HepG2 (cell line): ENCODE measurements around the gene GADD45A. TPM values are rescaled to one million over a fixed set of nuclear protein-coding genes. Genes with fewer than 3 reads are reported as not detected.

Source experiments
- ATAC-seq: fragments of 200-7000 bp; cut with Tn5 transposase; 3 replicates; pipeline ENCODE4 v1.9.1; 2020; ENCODE audit warnings: mild to moderate bottlenecking, moderate library complexity
- BruUV-seq: library from RNA; stranded (reverse); fragments of 400-500 nt; replicated peaks from 2 replicates; lab custom pipeline; 2021; lab: Mats Ljungman, UMichigan
- CTCF ChIA-PET: fragments of 300-600 bp; formaldehyde crosslinking; extraction: SDS; loops from one replicate; lab custom pipeline; 2021; ENCODE audit warnings: low total read pairs, inconsistent platforms, low intra/inter-chr PET ratio; lab: Yijun Ruan, JAX
- POLR2A ChIA-PET: fragments of 350-600 bp; sonication (Branson Sonifier 250); formaldehyde crosslinking; loops from one replicate; lab custom pipeline; 2020; ENCODE audit warnings: antibody characterized with exemption, inconsistent platforms; lab: Yijun Ruan, JAX
- DNase-seq: peaks from one replicate; pipeline ENCODE4 v3.0.0-alpha.2; 2015; ENCODE audit warnings: low spot score
- FAIRE-seq: peaks from 3 replicates; lab custom pipeline; 2011; peaks lifted over from hg19 to GRCh38; lab: Jason Lieb, UNC
- H2AFZ ChIP-seq: one replicate; pipeline ENCODE4 v1.6.1; 2011; ENCODE audit warnings: low read length, inconsistent platforms
- H3K27ac ChIP-seq: fragments of 300-600 bp; 3 replicates; pipeline ENCODE4 v1.8.0; 2011; ENCODE audit warnings: mixed run types, mild to moderate bottlenecking, mixed read lengths, low read length, inconsistent platforms; ENCODE audit not compliant: insufficient read depth; ENCODE audit errors: extremely low read length
- H3K27me3 ChIP-seq, 2 experiments: fragments of 200-600 bp in 1 of 2; 2 replicates in 1 of 2; 3 replicates in 1 of 2; pipeline versions ENCODE4 v1.6.0 to v1.8.0; 2011; ENCODE audit warnings: low read length in 2 of 2, mild to moderate bottlenecking in 2 of 2, moderate library complexity in 2 of 2, inconsistent platforms in 1 of 2; ENCODE audit not compliant: insufficient read depth in 2 of 2, control insufficient read depth in 1 of 2
- H3K36me3 ChIP-seq, 2 experiments: fragments of 200-600 bp in 1 of 2; replicated peaks in 1 of 2; 2 replicates in 1 of 2; 3 replicates in 1 of 2; pipeline versions ENCODE4 v1.5.1 to v1.8.0; 2011; ENCODE audit warnings: low read length in 2 of 2, inconsistent platforms in 1 of 2; ENCODE audit not compliant: insufficient read depth in 2 of 2, control insufficient read depth in 1 of 2
- H3K4me1 ChIP-seq: 2 replicates; pipeline ENCODE4 v1.5.1; 2012; ENCODE audit warnings: low read length, inconsistent platforms; ENCODE audit not compliant: insufficient read depth
- H3K4me2 ChIP-seq: 2 replicates; pipeline ENCODE4 v1.6.0; 2011; ENCODE audit warnings: low read depth, low read length, inconsistent platforms
- H3K4me3 ChIP-seq, 3 experiments: fragments of 200-600 bp in 1 of 3; sonication (generic), shearing (Covaris generic) in 1 of 3; replicated peaks in 1 of 3; 2 replicates each; pipeline ENCODE4 v1.5.1; 2011 to 2016; ENCODE audit warnings: low read length in 3 of 3, inconsistent platforms in 2 of 3, low read depth in 2 of 3, mild to moderate bottlenecking in 2 of 3, control low read depth in 1 of 3, mixed read lengths in 1 of 3; ENCODE audit not compliant: insufficient read depth in 1 of 3
- H3K79me2 ChIP-seq: one replicate; pipeline ENCODE4 v1.6.1; 2011; ENCODE audit warnings: low read length, inconsistent platforms; ENCODE audit not compliant: insufficient read depth
- H3K9ac ChIP-seq: 2 replicates; pipeline ENCODE4 v1.6.0; 2011; ENCODE audit warnings: mild to moderate bottlenecking, low read depth, low read length, inconsistent platforms; ENCODE audit not compliant: insufficient read depth
- H3K9me3 ChIP-seq: 2 replicates; pipeline ENCODE4 v1.5.1; 2012; ENCODE audit warnings: mild to moderate bottlenecking, low read length
- H4K20me1 ChIP-seq: 2 replicates; pipeline ENCODE4 v1.6.0; 2011; ENCODE audit warnings: inconsistent platforms, mild to moderate bottlenecking, low read length, moderate library complexity; ENCODE audit not compliant: insufficient read depth
- ARID2 ChIP-seq: sonication (generic); formaldehyde crosslinking; IDR thresholded peaks from 2 replicates; pipeline ENCODE4 v1.8.1; 2022; ENCODE audit warnings: mild to moderate bottlenecking, missing genetic modification reagents, borderline replicate concordance
- DR1 ChIP-seq: sonication (generic); formaldehyde crosslinking; IDR thresholded peaks from 2 replicates; pipeline ENCODE4 v1.8.0; 2021; ENCODE audit warnings: mild to moderate bottlenecking, missing genetic modification reagents, inconsistent platforms
- FOXM1 ChIP-seq: sonication (generic); formaldehyde crosslinking; IDR thresholded peaks from 2 replicates; pipeline ENCODE4 v1.5.0; 2020; ENCODE audit warnings: missing genetic modification reagents
- FOXP4 ChIP-seq: sonication (generic); formaldehyde crosslinking; IDR thresholded peaks from 2 replicates; pipeline ENCODE4 v1.4.0; 2020; ENCODE audit warnings: missing genetic modification reagents
- KIAA2018 ChIP-seq: sonication (generic); formaldehyde crosslinking; IDR thresholded peaks from 2 replicates; pipeline ENCODE4 v1.5.0; 2020; ENCODE audit warnings: mild to moderate bottlenecking, missing genetic modification reagents, borderline replicate concordance
- PHF20 ChIP-seq: sonication (generic); formaldehyde crosslinking; IDR thresholded peaks from 2 replicates; pipeline ENCODE4 v1.5.0; 2020; ENCODE audit warnings: mild to moderate bottlenecking, missing genetic modification reagents
- POGK ChIP-seq: sonication (generic); formaldehyde crosslinking; conservative IDR thresholded peaks from 2 replicates; pipeline ENCODE4 v1.8.0; 2022; ENCODE audit warnings: mild to moderate bottlenecking, moderate library complexity, missing genetic modification reagents
- ZNF337 ChIP-seq: sonication (generic); formaldehyde crosslinking; IDR thresholded peaks from 2 replicates; pipeline ENCODE4 v1.5.1; 2020; ENCODE audit warnings: missing genetic modification reagents, low read depth, mild to moderate bottlenecking, borderline replicate concordance
- ZNF33B ChIP-seq: sonication (generic); formaldehyde crosslinking; IDR thresholded peaks from 2 replicates; pipeline ENCODE4 v1.5.1; 2020; ENCODE audit warnings: mild to moderate bottlenecking, missing genetic modification reagents
- ZSCAN9 ChIP-seq: IDR thresholded peaks from 2 replicates; pipeline ENCODE4 v1.6.1; 2016; ENCODE audit warnings: borderline replicate concordance
- WGBS: methylation state at CpG from one replicate; pipeline ENCODE4 v1.1.6; 2017; ENCODE audit warnings: low lambda C conversion rate; 5-methylcytosine and 5-hydroxymethylcytosine counted together
- in situ Hi-C: cut with HindIII; loops from 2 replicates; pipeline ENCODE4 v1.10.0; 2017; ENCODE audit warnings: low pct_unique_long_range_greater_than_20kb; ENCODE audit not compliant: extremely low pct_ligation_motif_present
- intact Hi-C: fragments of 100-400 bp; cut with micrococcal nuclease; formaldehyde crosslinking; loops from one replicate; pipeline ENCODE4 v1.10.0; 2022; ENCODE audit not compliant: unreplicated experiment
- polyA plus RNA-seq, 8 experiments: library from polyadenylated mRNA; depleted of rRNA in 3 of 8; stranded (reverse) in 7 of 8; unstranded in 1 of 8; fragments of >200 nt; fragmentation: Illumina TruSeq in 4 of 8; extraction: Trizol in 4 of 8; gene quantifications; 2 replicates each; pipeline versions ENCODE4 v1.2.1 to v1.2.3, GENCODE V29; 2011 to 2016; ENCODE audit warnings: low read depth in 4 of 8, missing spikeins in 1 of 8, mixed read lengths in 1 of 8; ENCODE audit not compliant: insufficient read depth in 1 of 8
- total RNA-seq, 5 experiments: library from RNA; depleted of rRNA; stranded (reverse); fragments of >200 nt; fragmentation: Illumina TruSeq; extraction: Trizol; gene quantifications; 2 replicates each; pipeline ENCODE4 v1.2.3, GENCODE V29; 2016; ENCODE audit warnings: low read depth in 1 of 5

The GADD45A gene
- total and polyA plus RNA-seq, 2 of the 13 experiments (the other 11 are each of a cell fraction or from before 2014, with no cell fraction given) = 33.2 to 46.2 TPM

- no peak for DNase-seq
- Histone ChIP-seq H3K27ac (no peak overlapping the region), H3K27me3 (no peaks in the 10 kb centered on the region), H3K9ac (no peak overlapping the region), H3K36me3 (no peaks in the 10 kb centered on the region), H3K9me3 (no peaks in the 10 kb centered on the region), H3K4me1 (peaks cover 49% of the 10 kb centered on the region), H4K20me1 (no peaks in the 10 kb centered on the region), H3K4me2 (no peak overlapping the region), H3K79me2 (no peaks in the 10 kb centered on the region), H3K4me3 (no peak overlapping the region), H2AFZ (no peak overlapping the region)
- BruUV-seq = no TSS peak
- CTCF ChIA-PET = no interaction called here
- intact Hi-C loops (no loop called here), in situ Hi-C loops (no loop called here)
- ATAC-seq = no peak
- POLR2A ChIA-PET = interaction anchor here (3.6 kb wide), 1 partner anchor 41 kb away, joined by 28 read pairs; the partner anchor contains the start of gene GADD45A
- FAIRE-seq = no peak
- 90% methylated on average over 3 of the region's 3 CpGs for WGBS
- TF ChIP-seq ZNF337 (CRISPR knock-in tag) (no peak), DR1 (CRISPR knock-in tag) (no peak), FOXP4 (CRISPR knock-in tag) (no peak), ZSCAN9 (no peak), KIAA2018 (CRISPR knock-in tag) (no peak), POGK (CRISPR knock-in tag) (no peak), FOXM1 (no peak), ZNF33B (CRISPR knock-in tag) (no peak), ARID2 (CRISPR knock-in tag) (no peak), PHF20 (CRISPR knock-in tag) (no peak)
Observed at GRCh38 chr1:67644566-67644965, 40.4 kb upstream of the GADD45A start.
